Measurements from ENCODE around the gene SH3BP5L.

GRCh38 chr1:248839168-248839555, 13.4 kb upstream of the SH3BP5L start:
- TF ChIP-seq CTCF (IDR thresholded peaks at IDR 0.05) (no peak), POLR2A (IDR thresholded peaks at IDR 0.05) (no peak)
